ENCODE data around the gene NCOA5. TPM values are rescaled to one million over a fixed set of nuclear protein-coding genes. Genes with fewer than 3 reads are reported as not detected.

NCOA5 gene
- total and polyA plus RNA-seq, 2 experiments from 2014 or later = 8.4 to 22.8 TPM

DNA sequence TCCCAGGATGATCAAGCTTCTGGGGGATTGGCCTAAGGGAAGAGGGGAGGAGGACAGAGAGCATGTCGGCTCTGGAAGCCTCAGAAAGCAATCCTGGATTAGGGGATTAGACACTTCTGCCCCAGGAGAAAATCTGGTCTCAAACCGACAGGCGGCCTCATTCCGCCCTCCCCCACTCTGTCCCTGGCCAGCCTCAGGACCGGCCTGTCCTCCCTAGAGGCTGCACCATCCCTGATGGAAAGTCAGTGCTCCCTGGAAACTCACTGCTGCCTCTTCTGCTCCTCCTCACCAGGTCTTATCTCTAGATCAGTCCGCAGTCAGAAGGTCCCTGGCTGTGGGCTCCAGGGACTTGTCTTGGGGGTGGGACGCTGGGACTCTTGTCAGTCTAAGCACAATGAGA, 61.7 kb downstream of the NCOA5 start:
- Histone ChIP-seq H3K4me1 (ENCODE audit: insufficient read depth) (peaks cover 10% of the 10 kb centered on the region; the same call in 1 of the 2 replicates), H3K27me3 (ENCODE audit: insufficient read depth) (peaks cover 99% of the 10 kb centered on the region), H3K79me2 (replicated peaks; ENCODE audit: insufficient read depth) (no peaks in the 10 kb centered on the region), H3K27ac (ENCODE audit: low read depth) (no peak overlapping the region), H2AFZ (no peak overlapping the region), H3K36me3 (ENCODE audit: insufficient read depth) (no peaks in the 10 kb centered on the region), H3K9me2 (ENCODE audit: insufficient read depth) (no peaks in the 10 kb centered on the region), H3K4me3 (no peak overlapping the region), H4K20me1 (replicated peaks; ENCODE audit: insufficient read depth) (peaks cover 6% of the 10 kb centered on the region; the same call in 1 of the 2 replicates), H3F3A (replicated peaks; ENCODE audit: low read depth) (peaks cover 4% of the 10 kb centered on the region), H3K4me2 (no peak overlapping the region)
- Mint-ChIP-seq H3K4me1 (peaks cover 2% of the 10 kb centered on the region), H3K27me3 (ENCODE audit: insufficient read depth, low read depth, poor library complexity) (peaks cover 90% of the 10 kb centered on the region), H3K9me3 (no peaks in the 10 kb centered on the region), H3K36me3 (ENCODE audit: low read depth) (no peaks in the 10 kb centered on the region), H3K4me3 (no peak overlapping the region), H3K27ac (no peak overlapping the region)
- TF ChIP-seq ZNF114 (CRISPR knock-in tag; IDR thresholded peaks at IDR 0.05) = no peak
- no peak for TF ChIP-seq NANOG (IDR thresholded peaks at IDR 0.05; ENCODE audit: borderline replicate concordance)
- TF ChIP-seq, protein P1, sequence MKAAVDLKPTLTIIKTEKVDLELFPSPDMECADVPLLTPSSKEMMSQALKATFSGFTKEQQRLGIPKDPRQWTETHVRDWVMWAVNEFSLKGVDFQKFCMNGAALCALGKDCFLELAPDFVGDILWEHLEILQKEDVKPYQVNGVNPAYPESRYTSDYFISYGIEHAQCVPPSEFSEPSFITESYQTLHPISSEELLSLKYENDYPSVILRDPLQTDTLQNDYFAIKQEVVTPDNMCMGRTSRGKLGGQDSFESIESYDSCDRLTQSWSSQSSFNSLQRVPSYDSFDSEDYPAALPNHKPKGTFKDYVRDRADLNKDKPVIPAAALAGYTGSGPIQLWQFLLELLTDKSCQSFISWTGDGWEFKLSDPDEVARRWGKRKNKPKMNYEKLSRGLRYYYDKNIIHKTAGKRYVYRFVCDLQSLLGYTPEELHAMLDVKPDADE (IDR thresholded peaks at IDR 0.05) = no peak
- TF ChIP-seq, protein P2, sequence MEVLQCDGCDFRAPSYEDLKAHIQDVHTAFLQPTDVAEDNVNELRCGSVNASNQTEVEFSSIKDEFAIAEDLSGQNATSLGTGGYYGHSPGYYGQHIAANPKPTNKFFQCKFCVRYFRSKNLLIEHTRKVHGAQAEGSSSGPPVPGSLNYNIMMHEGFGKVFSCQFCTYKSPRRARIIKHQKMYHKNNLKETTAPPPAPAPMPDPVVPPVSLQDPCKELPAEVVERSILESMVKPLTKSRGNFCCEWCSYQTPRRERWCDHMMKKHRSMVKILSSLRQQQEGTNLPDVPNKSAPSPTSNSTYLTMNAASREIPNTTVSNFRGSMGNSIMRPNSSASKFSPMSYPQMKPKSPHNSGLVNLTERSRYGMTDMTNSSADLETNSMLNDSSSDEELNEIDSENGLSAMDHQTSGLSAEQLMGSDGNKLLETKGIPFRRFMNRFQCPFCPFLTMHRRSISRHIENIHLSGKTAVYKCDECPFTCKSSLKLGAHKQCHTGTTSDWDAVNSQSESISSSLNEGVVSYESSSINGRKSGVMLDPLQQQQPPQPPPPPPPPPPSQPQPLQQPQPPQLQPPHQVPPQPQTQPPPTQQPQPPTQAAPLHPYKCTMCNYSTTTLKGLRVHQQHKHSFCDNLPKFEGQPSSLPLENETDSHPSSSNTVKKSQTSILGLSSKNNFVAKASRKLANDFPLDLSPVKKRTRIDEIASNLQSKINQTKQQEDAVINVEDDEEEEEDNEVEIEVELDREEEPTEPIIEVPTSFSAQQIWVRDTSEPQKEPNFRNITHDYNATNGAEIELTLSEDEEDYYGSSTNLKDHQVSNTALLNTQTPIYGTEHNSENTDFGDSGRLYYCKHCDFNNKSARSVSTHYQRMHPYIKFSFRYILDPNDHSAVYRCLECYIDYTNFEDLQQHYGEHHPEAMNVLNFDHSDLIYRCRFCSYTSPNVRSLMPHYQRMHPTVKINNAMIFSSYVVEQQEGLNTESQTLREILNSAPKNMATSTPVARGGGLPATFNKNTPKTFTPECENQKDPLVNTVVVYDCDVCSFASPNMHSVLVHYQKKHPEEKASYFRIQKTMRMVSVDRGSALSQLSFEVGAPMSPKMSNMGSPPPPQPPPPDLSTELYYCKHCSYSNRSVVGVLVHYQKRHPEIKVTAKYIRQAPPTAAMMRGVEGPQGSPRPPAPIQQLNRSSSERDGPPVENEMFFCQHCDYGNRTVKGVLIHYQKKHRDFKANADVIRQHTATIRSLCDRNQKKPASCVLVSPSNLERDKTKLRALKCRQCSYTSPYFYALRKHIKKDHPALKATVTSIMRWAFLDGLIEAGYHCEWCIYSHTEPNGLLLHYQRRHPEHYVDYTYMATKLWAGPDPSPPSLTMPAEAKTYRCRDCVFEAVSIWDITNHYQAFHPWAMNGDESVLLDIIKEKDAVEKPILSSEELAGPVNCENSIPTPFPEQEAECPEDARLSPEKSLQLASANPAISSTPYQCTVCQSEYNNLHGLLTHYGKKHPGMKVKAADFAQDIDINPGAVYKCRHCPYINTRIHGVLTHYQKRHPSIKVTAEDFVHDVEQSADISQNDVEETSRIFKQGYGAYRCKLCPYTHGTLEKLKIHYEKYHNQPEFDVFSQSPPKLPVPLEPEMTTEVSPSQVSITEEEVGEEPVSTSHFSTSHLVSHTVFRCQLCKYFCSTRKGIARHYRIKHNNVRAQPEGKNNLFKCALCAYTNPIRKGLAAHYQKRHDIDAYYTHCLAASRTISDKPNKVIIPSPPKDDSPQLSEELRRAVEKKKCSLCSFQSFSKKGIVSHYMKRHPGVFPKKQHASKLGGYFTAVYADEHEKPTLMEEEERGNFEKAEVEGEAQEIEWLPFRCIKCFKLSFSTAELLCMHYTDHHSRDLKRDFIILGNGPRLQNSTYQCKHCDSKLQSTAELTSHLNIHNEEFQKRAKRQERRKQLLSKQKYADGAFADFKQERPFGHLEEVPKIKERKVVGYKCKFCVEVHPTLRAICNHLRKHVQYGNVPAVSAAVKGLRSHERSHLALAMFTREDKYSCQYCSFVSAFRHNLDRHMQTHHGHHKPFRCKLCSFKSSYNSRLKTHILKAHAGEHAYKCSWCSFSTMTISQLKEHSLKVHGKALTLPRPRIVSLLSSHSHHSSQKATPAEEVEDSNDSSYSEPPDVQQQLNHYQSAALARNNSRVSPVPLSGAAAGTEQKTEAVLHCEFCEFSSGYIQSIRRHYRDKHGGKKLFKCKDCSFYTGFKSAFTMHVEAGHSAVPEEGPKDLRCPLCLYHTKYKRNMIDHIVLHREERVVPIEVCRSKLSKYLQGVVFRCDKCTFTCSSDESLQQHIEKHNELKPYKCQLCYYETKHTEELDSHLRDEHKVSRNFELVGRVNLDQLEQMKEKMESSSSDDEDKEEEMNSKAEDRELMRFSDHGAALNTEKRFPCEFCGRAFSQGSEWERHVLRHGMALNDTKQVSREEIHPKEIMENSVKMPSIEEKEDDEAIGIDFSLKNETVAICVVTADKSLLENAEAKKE (CRISPR knock-in tag; IDR thresholded peaks at IDR 0.05) = no peak
- TF ChIP-seq EZH2 (IDR thresholded peaks at IDR 0.05; ENCODE audit: low read depth, unreplicated experiment) = no peak
- no peak for TF ChIP-seq CREB1 (CRISPR knock-in tag; IDR thresholded peaks at IDR 0.05; ENCODE audit: low read depth)
- TF ChIP-seq, protein P3, sequence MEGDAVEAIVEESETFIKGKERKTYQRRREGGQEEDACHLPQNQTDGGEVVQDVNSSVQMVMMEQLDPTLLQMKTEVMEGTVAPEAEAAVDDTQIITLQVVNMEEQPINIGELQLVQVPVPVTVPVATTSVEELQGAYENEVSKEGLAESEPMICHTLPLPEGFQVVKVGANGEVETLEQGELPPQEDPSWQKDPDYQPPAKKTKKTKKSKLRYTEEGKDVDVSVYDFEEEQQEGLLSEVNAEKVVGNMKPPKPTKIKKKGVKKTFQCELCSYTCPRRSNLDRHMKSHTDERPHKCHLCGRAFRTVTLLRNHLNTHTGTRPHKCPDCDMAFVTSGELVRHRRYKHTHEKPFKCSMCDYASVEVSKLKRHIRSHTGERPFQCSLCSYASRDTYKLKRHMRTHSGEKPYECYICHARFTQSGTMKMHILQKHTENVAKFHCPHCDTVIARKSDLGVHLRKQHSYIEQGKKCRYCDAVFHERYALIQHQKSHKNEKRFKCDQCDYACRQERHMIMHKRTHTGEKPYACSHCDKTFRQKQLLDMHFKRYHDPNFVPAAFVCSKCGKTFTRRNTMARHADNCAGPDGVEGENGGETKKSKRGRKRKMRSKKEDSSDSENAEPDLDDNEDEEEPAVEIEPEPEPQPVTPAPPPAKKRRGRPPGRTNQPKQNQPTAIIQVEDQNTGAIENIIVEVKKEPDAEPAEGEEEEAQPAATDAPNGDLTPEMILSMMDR (conservative IDR thresholded peaks at IDR 0.05; ENCODE audit: low read depth in 2 of 2) = no peak
- no peak for TF ChIP-seq EZH2phosphoT487 (IDR thresholded peaks at IDR 0.05; ENCODE audit: unreplicated experiment)
- no peak for TF ChIP-seq STAT1 (IDR thresholded peaks at IDR 0.05; ENCODE audit: unreplicated experiment)
- TF ChIP-seq JUNB (IDR thresholded peaks at IDR 0.05; ENCODE audit: unreplicated experiment) = no peak
- no peak for TF ChIP-seq ZNF331 (CRISPR knock-in tag; IDR thresholded peaks at IDR 0.05; ENCODE audit: low read depth)
- TF ChIP-seq REST (IDR thresholded peaks at IDR 0.05; ENCODE audit: unreplicated experiment) = no peak
- DNase-seq (ENCODE audit: low spot score) = no peak
- ATAC-seq = no peak
